Panc1 (cell line): ENCODE data around the gene PLXND1.

Experiments used
- POLR2AphosphoS5 ChIP-seq: IDR thresholded peaks from 2 replicates; pipeline ENCODE4 v1.6.1; 2012; ENCODE audit warnings: mild to moderate bottlenecking, low read depth, low read length, moderate library complexity
- SIN3A ChIP-seq: IDR thresholded peaks from 2 replicates; pipeline ENCODE4 v1.6.1; 2012; ENCODE audit warnings: low read depth, mild to moderate bottlenecking, low read length, moderate library complexity, borderline replicate concordance; ENCODE audit not compliant: insufficient read depth
- TCF7L2 ChIP-seq: IDR thresholded peaks from 2 replicates; pipeline ENCODE4 v1.6.1; 2011; ENCODE audit warnings: mild to moderate bottlenecking, low read depth, low read length, inconsistent platforms
- TF ChIP-seq, protein P1 (sequence below): fragments of 450-650 bp; IDR thresholded peaks from 2 replicates; pipeline ENCODE4 v1.5.1; 2017; ENCODE audit warnings: mild to moderate bottlenecking
- TF ChIP-seq, protein P2 (sequence below), 2 experiments: IDR thresholded peaks; 2 replicates each; pipeline ENCODE4 v1.6.1; 2011 to 2012; ENCODE audit warnings: low read depth in 2 of 2, control low read depth in 1 of 2, low read length in 1 of 2, mild to moderate bottlenecking in 1 of 2, moderate library complexity in 1 of 2; ENCODE audit not compliant: insufficient read depth in 1 of 2

DNA sequence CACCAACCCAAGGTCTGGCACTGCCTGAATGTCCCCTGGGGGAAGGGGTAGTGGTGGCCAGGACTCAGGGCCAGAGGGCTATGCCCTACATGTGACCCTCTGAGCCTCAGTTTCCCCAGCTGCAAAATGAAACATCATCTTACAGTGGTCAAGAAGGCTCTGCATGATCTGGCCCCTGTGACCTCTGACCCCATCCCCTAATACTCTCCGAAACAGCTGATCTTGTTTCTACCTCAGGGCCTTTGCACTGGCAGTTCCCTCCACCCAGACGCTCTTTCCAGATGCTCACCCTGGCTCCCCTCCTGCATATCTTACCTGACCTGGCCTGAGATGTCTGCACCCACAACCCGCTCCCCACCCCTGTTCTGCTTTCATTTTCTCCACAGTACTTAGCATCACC is 21.8 kb downstream of the PLXND1 start:
- TF ChIP-seq, protein P1, sequence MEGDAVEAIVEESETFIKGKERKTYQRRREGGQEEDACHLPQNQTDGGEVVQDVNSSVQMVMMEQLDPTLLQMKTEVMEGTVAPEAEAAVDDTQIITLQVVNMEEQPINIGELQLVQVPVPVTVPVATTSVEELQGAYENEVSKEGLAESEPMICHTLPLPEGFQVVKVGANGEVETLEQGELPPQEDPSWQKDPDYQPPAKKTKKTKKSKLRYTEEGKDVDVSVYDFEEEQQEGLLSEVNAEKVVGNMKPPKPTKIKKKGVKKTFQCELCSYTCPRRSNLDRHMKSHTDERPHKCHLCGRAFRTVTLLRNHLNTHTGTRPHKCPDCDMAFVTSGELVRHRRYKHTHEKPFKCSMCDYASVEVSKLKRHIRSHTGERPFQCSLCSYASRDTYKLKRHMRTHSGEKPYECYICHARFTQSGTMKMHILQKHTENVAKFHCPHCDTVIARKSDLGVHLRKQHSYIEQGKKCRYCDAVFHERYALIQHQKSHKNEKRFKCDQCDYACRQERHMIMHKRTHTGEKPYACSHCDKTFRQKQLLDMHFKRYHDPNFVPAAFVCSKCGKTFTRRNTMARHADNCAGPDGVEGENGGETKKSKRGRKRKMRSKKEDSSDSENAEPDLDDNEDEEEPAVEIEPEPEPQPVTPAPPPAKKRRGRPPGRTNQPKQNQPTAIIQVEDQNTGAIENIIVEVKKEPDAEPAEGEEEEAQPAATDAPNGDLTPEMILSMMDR, result no peak
- TF ChIP-seq POLR2AphosphoS5, result no peak
- TF ChIP-seq TCF7L2, result no peak
- TF ChIP-seq, protein P2, sequence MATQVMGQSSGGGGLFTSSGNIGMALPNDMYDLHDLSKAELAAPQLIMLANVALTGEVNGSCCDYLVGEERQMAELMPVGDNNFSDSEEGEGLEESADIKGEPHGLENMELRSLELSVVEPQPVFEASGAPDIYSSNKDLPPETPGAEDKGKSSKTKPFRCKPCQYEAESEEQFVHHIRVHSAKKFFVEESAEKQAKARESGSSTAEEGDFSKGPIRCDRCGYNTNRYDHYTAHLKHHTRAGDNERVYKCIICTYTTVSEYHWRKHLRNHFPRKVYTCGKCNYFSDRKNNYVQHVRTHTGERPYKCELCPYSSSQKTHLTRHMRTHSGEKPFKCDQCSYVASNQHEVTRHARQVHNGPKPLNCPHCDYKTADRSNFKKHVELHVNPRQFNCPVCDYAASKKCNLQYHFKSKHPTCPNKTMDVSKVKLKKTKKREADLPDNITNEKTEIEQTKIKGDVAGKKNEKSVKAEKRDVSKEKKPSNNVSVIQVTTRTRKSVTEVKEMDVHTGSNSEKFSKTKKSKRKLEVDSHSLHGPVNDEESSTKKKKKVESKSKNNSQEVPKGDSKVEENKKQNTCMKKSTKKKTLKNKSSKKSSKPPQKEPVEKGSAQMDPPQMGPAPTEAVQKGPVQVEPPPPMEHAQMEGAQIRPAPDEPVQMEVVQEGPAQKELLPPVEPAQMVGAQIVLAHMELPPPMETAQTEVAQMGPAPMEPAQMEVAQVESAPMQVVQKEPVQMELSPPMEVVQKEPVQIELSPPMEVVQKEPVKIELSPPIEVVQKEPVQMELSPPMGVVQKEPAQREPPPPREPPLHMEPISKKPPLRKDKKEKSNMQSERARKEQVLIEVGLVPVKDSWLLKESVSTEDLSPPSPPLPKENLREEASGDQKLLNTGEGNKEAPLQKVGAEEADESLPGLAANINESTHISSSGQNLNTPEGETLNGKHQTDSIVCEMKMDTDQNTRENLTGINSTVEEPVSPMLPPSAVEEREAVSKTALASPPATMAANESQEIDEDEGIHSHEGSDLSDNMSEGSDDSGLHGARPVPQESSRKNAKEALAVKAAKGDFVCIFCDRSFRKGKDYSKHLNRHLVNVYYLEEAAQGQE (IDR thresholded peaks at IDR 0.05; ENCODE audit: insufficient read depth in 1 of 2, low read depth in 2 of 2, low read length in 1 of 2), result no peak
- TF ChIP-seq SIN3A, result no peak
